Fibroblast of mammary gland (primary cell): ENCODE results near the gene CCDC141.

Experiments
- DNase-seq: peaks from one replicate; pipeline ENCODE4 v3.0.0-alpha.2; 2010; ENCODE audit warnings: low read depth
- H3K4me3 ChIP-seq: 2 replicates; pipeline ENCODE4 v1.5.1; 2011; ENCODE audit warnings: low read depth, mild to moderate bottlenecking, low read length, moderate library complexity; ENCODE audit not compliant: control insufficient read depth
- TF ChIP-seq, protein P1 (sequence below): conservative IDR thresholded peaks from 2 replicates; pipeline ENCODE4 v1.5.1; 2011; ENCODE audit warnings: low read depth, low read length, inconsistent platforms; ENCODE audit not compliant: control insufficient read depth, insufficient read depth

The CCDC141 gene

DNA sequence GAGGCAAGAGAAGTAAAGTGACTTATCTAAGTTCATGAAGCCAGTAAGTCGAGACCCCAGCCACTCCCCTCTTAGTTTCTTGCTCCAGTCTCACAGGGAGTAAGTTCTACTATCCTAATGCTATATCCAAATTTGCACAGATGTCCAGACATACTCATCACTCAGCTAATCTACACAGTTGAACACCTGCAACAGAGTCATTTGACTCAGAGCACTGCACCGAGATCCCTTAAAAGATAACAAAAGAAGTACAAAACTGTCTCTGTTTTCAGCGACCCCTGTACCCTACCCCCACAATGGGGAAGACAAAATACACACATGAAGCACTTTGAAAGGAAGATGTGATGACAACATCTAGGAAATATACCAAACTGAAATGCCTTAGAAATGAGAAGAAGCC, 22.6 kb upstream of the CCDC141 start:
- TF ChIP-seq, protein P1, sequence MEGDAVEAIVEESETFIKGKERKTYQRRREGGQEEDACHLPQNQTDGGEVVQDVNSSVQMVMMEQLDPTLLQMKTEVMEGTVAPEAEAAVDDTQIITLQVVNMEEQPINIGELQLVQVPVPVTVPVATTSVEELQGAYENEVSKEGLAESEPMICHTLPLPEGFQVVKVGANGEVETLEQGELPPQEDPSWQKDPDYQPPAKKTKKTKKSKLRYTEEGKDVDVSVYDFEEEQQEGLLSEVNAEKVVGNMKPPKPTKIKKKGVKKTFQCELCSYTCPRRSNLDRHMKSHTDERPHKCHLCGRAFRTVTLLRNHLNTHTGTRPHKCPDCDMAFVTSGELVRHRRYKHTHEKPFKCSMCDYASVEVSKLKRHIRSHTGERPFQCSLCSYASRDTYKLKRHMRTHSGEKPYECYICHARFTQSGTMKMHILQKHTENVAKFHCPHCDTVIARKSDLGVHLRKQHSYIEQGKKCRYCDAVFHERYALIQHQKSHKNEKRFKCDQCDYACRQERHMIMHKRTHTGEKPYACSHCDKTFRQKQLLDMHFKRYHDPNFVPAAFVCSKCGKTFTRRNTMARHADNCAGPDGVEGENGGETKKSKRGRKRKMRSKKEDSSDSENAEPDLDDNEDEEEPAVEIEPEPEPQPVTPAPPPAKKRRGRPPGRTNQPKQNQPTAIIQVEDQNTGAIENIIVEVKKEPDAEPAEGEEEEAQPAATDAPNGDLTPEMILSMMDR = no peak
- no peak overlapping the region for H3K4me3 ChIP-seq
- no peak for DNase-seq

DNA sequence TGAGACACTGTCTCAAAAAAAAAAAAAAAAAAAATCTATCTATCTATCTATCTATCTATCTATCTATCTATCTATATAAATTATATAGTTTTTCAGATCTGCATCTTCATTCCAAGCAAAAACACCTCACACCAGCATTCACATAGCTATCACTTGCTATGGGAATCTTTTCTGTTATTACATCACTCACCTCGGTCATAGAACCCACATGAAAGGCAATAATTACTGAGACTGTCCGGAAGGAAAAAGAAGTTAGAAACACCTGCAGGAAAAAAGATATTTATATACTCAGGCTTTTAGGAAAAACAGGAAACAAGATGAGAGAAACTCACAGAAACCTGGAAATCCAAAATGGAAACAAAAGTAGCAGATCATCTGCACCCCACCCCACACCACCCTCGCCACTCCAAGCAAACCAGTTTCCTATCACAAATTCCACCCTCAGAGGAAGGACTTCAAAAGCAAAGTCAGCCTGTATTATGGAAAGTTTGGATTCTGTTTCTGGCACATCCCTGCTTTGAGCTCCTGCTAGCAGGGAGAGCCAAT, 21.9 kb upstream of the CCDC141 start:
- DNase-seq = no peak
- TF ChIP-seq, protein P1 = no peak
- no peak overlapping the region for H3K4me3 ChIP-seq

DNA sequence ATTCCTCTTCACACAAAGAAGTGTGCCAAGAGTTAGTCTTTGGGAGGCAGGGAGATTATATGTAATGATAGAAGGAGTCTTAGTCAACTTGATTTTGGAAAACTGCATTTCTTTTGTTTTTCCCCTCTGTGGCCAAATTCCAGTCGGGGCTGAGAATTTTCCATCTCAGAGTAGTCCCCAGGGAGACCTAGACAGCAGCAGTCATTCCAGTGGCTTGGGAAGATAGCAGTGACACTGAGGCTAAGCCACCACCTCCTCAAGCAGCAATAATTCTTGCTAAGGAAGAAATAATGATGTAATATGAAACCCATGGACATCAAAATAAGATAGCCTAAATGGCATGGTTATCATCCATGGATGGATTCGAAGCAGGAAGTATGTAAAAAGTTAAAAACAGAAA, 21.0 kb upstream of the CCDC141 start:
- TF ChIP-seq, protein P1 = no peak
- no peak for DNase-seq
- H3K4me3 ChIP-seq = no peak overlapping the region

DNA sequence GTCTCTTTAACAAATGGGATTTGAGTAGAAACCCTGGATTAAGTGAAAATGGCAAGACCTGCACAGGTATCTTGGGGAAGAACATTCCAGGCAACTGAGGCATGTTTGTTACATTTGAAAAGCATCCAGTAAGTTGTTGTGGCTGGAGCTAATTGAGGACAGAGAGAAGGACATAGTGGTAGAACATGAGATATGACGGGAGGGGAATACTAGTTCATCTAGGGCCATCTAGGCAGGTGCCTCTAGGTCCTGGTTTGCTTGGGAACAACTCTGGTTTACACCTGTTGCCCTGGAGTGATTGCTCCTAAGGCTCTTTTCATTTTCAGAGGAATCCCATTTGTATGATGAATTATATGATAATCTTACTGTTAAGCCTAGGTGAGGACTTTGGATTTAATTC, 19.7 kb upstream of the CCDC141 start:
- no peak for DNase-seq
- H3K4me3 ChIP-seq = no peak overlapping the region
- TF ChIP-seq, protein P1 = no peak

DNA sequence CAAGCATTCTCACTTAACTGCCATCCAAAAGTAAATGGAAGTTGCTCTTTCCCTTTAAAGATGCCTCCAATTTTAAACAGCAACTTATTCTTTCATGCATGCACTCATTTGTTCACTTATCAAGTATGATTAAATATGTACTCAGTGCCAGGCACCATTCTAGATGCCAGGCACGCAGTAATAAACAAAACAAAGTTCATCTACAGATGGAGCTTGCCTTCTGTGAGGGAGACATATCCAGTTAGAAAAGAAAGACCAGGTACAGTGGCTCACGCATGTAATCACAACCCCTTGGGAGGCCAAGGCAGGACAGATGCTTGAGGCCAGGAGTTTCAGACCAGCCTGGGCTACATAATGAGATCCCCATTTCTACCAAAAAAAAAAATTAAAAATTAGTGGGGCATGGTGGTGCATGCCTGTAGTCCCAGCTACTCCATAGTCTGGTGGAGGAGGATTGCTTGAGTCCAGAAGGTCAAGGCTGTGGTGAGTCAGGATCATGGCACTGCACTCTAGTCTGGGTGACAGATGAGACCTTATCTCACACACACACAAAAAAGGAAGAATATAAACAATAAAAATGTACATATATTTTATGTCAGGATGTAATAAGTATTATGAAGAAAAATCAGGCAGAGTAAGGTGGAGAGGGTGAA, 19.2 kb upstream of the CCDC141 start:
- no peak for DNase-seq
- H3K4me3 ChIP-seq = no peak overlapping the region
- TF ChIP-seq, protein P1 = no peak

DNA sequence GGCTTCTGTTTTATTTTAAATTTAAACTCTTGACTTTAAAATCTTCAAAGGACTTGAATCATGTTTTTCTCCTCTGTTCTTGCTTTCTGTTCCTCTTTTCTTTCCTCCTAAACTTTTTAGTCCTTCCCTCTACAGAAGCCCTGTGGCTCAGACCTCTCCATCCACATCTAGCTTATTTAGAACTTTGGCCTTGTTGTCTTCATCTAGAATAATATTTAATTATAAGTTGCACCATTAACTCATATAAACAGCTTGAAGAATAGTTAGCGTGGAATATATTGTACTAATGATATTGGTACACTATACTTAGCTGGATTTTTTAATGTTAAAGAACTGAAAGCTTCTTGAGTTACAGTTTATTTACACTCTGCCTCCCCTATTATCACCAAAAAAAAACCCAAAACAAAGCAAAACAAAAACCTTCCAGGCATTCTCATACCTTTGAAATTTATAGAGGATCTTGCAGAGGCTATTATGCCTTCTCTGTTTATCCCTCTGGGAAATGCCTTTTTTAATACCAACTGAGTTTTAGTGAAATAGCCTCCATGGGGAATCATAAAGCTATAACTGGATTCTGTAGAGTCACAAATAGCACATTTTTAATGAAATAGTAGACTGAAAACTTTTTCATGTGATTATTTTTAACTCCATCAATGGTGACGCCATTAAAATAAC, 9.2 kb upstream of the CCDC141 start:
- TF ChIP-seq, protein P1 = no peak
- no peak for DNase-seq
- no peak overlapping the region for H3K4me3 ChIP-seq
